SU-DHL-6 (cell line): Measurements from ENCODE around the gene SHISAL1.

Experiments used
- EZH2phosphoT487 ChIP-seq: fragments of 200-600 bp; sonication (generic), shearing (Covaris generic); conservative IDR thresholded peaks from 2 replicates; pipeline ENCODE4 v1.6.1; 2018; ENCODE audit warnings: mild to moderate bottlenecking, antibody characterized with exemption, low read length, moderate library complexity, mixed read lengths
- TF ChIP-seq, protein P1 (sequence below): fragments of 200-600 bp; sonication (generic); IDR thresholded peaks from one replicate; pipeline ENCODE4 v1.5.1; 2017; ENCODE audit warnings: antibody characterized with exemption, mild to moderate bottlenecking, low read length, moderate library complexity; ENCODE audit not compliant: insufficient read depth, poor library complexity, severe bottlenecking

DNA sequence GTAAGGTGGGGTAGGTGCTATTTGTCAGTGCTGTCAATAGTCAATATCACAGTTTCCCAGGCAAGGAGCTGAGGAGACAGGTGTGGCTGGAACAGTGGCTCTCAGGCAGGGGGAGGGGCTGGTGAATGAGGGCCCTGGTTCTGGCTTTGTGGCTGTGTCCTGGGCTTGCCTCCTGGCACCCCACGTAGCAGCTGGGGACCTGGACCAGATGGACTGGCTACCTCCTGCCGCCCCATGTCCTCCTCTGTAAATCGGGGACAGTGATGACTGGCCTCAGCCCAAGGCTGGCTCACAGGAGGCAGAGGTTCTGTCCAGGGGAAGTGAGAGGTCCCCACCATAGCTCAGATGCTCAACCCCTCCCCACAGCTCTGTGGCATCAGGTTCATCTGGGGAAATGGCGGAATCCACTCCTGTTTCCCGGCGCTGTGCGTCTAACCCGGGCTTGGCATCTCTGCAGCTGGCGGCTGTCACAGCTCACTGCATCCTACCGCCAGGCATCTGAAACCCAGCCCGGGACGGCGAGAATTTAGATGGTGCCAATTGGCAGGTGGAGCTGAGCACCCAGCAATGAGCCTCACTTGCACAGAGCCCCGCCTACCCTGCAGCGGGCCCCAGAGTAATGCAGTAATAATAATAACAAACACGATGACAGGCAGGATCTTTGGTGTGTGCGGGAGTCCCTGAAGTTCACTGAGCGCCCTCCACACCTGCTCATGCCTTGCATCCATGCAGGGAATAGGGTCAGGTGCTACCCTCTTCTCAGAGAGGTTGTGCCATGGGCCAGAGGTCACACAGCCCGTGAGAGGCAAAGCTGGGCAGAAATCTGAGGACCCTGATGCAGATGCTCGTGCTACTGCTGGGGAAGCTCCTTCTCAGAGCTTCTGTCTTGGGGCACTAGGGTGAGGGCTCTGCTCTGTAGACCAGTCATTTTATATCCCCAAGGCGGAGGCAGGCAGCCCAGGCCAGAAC, 27.8 kb upstream of the SHISAL1 start:
- TF ChIP-seq, protein P1, sequence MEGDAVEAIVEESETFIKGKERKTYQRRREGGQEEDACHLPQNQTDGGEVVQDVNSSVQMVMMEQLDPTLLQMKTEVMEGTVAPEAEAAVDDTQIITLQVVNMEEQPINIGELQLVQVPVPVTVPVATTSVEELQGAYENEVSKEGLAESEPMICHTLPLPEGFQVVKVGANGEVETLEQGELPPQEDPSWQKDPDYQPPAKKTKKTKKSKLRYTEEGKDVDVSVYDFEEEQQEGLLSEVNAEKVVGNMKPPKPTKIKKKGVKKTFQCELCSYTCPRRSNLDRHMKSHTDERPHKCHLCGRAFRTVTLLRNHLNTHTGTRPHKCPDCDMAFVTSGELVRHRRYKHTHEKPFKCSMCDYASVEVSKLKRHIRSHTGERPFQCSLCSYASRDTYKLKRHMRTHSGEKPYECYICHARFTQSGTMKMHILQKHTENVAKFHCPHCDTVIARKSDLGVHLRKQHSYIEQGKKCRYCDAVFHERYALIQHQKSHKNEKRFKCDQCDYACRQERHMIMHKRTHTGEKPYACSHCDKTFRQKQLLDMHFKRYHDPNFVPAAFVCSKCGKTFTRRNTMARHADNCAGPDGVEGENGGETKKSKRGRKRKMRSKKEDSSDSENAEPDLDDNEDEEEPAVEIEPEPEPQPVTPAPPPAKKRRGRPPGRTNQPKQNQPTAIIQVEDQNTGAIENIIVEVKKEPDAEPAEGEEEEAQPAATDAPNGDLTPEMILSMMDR = no peak
- no peak for TF ChIP-seq EZH2phosphoT487
